Motor neuron (in vitro differentiated cells): ENCODE results near the gene HDAC5. TPM values are rescaled to one million over a fixed set of nuclear protein-coding genes. Genes with fewer than 3 reads are reported as not detected.

Experiments used
- ATAC-seq, 8 experiments: fragments of 200-7000 bp; cut with Tn5 transposase; replicated peaks in 6 of 8; 2 replicates each; pipeline ENCODE4 v1.8.0; 2021; ENCODE audit warnings: mild to moderate bottlenecking in 8 of 8, moderate library complexity in 8 of 8
- H3K27ac ChIP-seq, 2 donors: fragments of 250-450 bp; sonication (Bioruptor Pico); 2 replicates each; pipeline ENCODE4 v1.9.0; 2021; ENCODE audit warnings: antibody characterized with exemption in 2 of 2, mild to moderate bottlenecking in 2 of 2, moderate library complexity in 1 of 2
- H3K4me1 ChIP-seq, 2 donors: fragments of 250-450 bp; sonication (Bioruptor Pico); replicated peaks in 1 of 2; 2 replicates each; pipeline ENCODE4 v1.6.1; 2021; ENCODE audit warnings: antibody characterized with exemption in 2 of 2, mild to moderate bottlenecking in 2 of 2, moderate library complexity in 1 of 2
- H3K4me3 ChIP-seq, 5 donors: fragments of 250-450 bp; sonication (Bioruptor Pico); 2 replicates each; pipeline ENCODE4 v1.9.0; 2021; ENCODE audit warnings: antibody characterized with exemption in 5 of 5, mild to moderate bottlenecking in 5 of 5, moderate library complexity in 4 of 5
- WGBS, 10 experiments: fragments of 450-650 bp; shearing (Covaris generic); methylation state at CpG; one replicate each; pipeline ENCODE4 v1.0.0; 2022; 5-methylcytosine and 5-hydroxymethylcytosine counted together
- in situ Hi-C, 9 experiments: fragments of 400-800 bp; cut with MboI; loops; one replicate each; pipeline ENCODE4 v1.15.0; 2021; ENCODE audit warnings: low sequenced_read_pairs in 9 of 9, low pct_unique_long_range_greater_than_20kb in 2 of 9; ENCODE audit not compliant: unreplicated experiment in 9 of 9
- total RNA-seq, 8 experiments: library from RNA; unstranded; fragments of 300-600 nt; gene quantifications; 2 replicates each; pipeline versions ENCODE4 v1.2.3 to v1.2.4, GENCODE V29; 2022

HDAC5 gene
- total RNA-seq, 8 experiments from 2014 or later = 15.9 to 60.5 (median 41.7) TPM

GRCh38 chr17:44030482-44030881, 93.0 kb downstream of the HDAC5 start:
- H3K4me3 ChIP-seq = no peak overlapping the region
- in situ Hi-C loops = no loop called here
- no peaks in the 10 kb centered on the region for H3K4me1 ChIP-seq
- H3K27ac ChIP-seq = no peak overlapping the region
- WGBS, 10 experiments = 75 to 100% (median 98%) methylated on average over 1 to 3 of the region's 3 CpGs
- ATAC-seq = no peak

- ATAC-seq = no peak
- in situ Hi-C loops = no loop called here
- no peak overlapping the region for H3K27ac ChIP-seq
- no peak overlapping the region for H3K4me3 ChIP-seq
- 69 to 100% (median 83%) methylated on average over 1 to 3 of the region's 5 CpGs; no CpG with 5 or more reads in 1 of the 10 experiments for WGBS, 10 experiments
- no peaks in the 10 kb centered on the region for H3K4me1 ChIP-seq
These were observed 93.7 kb downstream of the HDAC5 start for GRCh38 chr17:44029736-44030135.

Other genes with a start within 250 kb of the HDAC5 start
- gene MPP2, start 216.1 kb downstream of the HDAC5 start, total RNA-seq = 10 to 100 TPM in 5 of 8 experiments, 1 to 10 TPM in 2, under 1 TPM in 1; 0.25 to 26.9 (median 18.2) TPM
- 1 to 10 TPM in 2 of 8 experiments, under 1 TPM in 1, not detected in 5; 0.54 to 3.5 (median 1.7) TPM for gene PPY, start 181.2 kb downstream of the HDAC5 start, total RNA-seq
- gene PYY, start 169.7 kb downstream of the HDAC5 start, total RNA-seq = 1 to 10 TPM in 1 of 8 experiments, under 1 TPM in 2, not detected in 5; 0.27 to 2.8 (median 0.47) TPM
- gene NAGS, start 119.0 kb downstream of the HDAC5 start, total RNA-seq = 1 to 10 TPM in 6 of 8 experiments, under 1 TPM in 2; 0.31 to 3.4 (median 1.4) TPM
- 10 to 100 TPM; 24.5 to 49.3 (median 34.4) TPM for gene TMEM101, start 108.7 kb downstream of the HDAC5 start, total RNA-seq
- gene LSM12, start 57.0 kb downstream of the HDAC5 start, total RNA-seq = 10 to 100 TPM; 31.4 to 74.8 (median 47.5) TPM
- 100 to 1,000 TPM in 1 of 8 experiments, 10 to 100 TPM in 7; 43.6 to 194 (median 63.4) TPM for gene G6PC3, start 52.9 kb downstream of the HDAC5 start, total RNA-seq
- gene HROB, start 18.3 kb upstream of the HDAC5 start, total RNA-seq = 1 to 10 TPM in 4 of 8 experiments, under 1 TPM in 4; 0.61 to 5.1 (median 1.1) TPM
- gene ASB16, start 47.1 kb upstream of the HDAC5 start, total RNA-seq = 1 to 10 TPM in 6 of 8 experiments, under 1 TPM in 2; 0.60 to 3.4 (median 1.5) TPM
- gene TMUB2, start 63.3 kb upstream of the HDAC5 start, total RNA-seq = 10 to 100 TPM; 24.0 to 41.8 (median 31.8) TPM
- gene ATXN7L3, start 76.2 kb upstream of the HDAC5 start, total RNA-seq = 10 to 100 TPM; 32.3 to 59.2 (median 50.3) TPM
- 10 to 100 TPM; 34.4 to 94.0 (median 55.9) TPM for gene UBTF, start 96.0 kb upstream of the HDAC5 start, total RNA-seq
- gene SLC4A1, start 144.5 kb upstream of the HDAC5 start, total RNA-seq = under 1 TPM in 7 of 8 experiments, not detected in 1; 0.05 to 0.62 (median 0.10) TPM
- 10 to 100 TPM in 5 of 8 experiments, 1 to 10 TPM in 3; 1.8 to 84.1 (median 49.1) TPM for gene RUNDC3A, start 185.0 kb upstream of the HDAC5 start, total RNA-seq
- gene SLC25A39, start 201.2 kb upstream of the HDAC5 start, total RNA-seq = 100 to 1,000 TPM in 2 of 8 experiments, 10 to 100 TPM in 6; 28.7 to 148 (median 56.1) TPM
- gene GRN, start 221.7 kb upstream of the HDAC5 start, total RNA-seq = 100 to 1,000 TPM in 4 of 8 experiments, 10 to 100 TPM in 4; 19.0 to 448 (median 77.5) TPM
- gene FAM171A2, start 240.2 kb upstream of the HDAC5 start, total RNA-seq = 10 to 100 TPM in 5 of 8 experiments, 1 to 10 TPM in 2, under 1 TPM in 1; 0.81 to 30.1 (median 22.7) TPM